Activated CD4-positive, alpha-beta T cell treated with anti-CD3 and anti-CD28 coated beads, Interleukin-2, amount 50 U/mL, for 4 hours (primary cell): ENCODE data around the gene C1QTNF12.

Experiments
- DNase-seq, 2 experiments: peaks; one replicate each; pipeline ENCODE4 v3.0.0-alpha.2; 2020

C1QTNF12 gene, protein sequence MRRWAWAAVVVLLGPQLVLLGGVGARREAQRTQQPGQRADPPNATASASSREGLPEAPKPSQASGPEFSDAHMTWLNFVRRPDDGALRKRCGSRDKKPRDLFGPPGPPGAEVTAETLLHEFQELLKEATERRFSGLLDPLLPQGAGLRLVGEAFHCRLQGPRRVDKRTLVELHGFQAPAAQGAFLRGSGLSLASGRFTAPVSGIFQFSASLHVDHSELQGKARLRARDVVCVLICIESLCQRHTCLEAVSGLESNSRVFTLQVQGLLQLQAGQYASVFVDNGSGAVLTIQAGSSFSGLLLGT

DNA sequence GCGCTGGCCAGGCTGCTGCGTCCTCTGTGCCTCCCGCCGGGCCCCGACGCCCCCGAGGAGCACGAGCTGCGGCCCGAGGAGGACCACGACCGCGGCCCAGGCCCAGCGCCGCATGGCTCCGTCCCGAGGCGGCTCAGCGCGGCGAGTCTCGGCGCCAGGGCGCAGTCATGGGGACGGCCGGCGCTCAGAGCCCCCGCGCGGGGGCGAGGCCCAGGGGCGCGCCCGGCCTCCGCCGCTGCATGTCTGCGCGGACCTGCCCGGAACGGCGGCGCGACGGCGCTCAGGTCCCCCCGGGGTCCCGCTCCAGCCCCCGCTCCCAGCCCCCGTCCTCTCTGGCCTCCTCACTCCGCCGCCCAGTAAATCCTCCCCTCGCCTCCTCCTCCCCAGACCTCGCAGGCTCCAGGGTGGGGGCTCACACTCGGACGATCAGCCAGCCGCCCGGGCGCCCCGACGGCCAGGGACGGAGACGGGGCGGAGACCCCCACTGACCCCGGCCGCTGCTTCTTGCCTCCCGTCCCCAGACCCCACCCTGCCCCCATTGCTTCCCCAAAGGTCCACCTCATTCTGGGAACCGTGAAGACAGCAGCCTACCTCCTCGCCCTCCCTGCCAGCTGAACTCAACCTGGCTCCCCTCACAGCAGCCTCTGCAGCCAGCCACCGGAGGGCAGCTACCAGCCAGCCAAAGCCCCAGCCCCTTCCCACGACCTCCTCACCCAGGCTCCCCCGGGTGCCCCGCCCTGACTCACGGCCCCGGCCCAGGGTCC, at the start of gene C1QTNF12:
Gene C1QTNF12, minus strand, starts transcription at position 146 of the 764 bp plus-strand sequence. Its CDS starts 32 bp downstream, at position 114.
- no peak for DNase-seq

DNA sequence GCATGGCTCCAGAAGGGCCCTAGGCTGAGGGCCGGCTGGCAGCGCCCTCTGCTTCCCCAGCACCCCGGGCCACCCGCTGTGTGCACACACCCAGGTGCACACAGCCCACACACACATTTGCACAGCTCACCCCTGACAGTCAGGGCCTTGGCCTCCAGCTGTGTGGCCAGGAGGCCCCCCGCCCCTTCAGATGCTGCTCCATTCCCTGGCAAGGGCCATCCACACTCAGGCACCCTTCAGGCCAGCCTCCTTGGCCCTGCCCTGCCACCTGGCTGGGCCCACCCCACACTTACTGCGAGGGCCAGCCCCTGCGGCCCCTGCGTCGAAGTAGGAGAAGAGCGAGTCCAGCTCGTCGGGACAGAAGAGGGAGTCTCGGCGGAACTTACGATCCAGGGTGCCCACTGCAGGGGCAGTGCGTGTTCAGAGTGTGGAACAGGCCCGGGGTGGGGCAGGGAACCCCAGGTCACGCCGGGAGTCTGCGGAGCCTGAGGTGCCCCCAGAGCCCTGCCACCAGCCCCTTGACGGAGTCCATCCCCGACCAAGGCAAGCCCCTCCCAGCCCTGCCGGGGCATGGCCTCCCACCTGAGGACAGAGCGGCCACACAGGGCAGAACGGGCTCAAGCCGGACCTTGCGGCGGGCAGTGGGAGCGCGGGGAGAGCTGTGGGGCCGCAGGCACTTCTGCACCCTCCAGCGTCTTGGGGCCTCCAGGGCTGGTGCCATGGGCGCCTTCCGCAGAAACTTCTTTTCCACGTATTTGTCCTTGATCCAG, 48.8 kb upstream of the C1QTNF12 start:
- no peak for DNase-seq

DNA sequence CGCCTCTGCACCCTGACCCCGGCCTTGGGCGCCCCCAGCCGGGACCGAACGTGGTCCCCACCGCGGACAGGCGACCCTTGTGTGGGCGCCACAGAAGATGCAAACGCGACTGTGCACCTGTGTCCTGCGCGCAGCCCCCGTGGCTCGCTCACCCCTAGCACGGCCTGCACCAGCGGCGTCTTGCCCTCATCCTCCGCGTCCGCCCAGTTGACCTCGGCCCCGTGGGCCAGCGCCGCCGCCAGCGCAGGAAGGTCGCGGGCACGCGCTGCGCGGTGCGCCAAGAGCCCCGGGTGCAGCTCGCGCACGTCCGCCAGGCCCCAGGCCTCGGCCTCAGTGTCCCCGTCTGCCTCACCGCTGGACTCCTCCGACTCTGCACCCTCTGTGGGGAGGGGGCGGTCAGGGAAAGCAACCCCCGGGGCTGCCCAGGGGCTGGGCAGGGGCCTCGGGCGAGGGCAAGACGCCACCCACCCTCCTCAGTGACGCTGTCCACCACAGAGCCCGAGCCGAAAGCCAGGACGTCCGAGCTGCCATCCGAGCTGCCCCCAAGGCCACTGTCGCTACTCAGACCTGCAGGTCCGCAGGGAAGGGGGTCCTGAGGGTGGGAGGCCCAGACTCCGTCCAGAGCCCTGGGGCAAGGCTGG, 47.8 kb upstream of the C1QTNF12 start:
- DNase-seq, result no peak

DNA sequence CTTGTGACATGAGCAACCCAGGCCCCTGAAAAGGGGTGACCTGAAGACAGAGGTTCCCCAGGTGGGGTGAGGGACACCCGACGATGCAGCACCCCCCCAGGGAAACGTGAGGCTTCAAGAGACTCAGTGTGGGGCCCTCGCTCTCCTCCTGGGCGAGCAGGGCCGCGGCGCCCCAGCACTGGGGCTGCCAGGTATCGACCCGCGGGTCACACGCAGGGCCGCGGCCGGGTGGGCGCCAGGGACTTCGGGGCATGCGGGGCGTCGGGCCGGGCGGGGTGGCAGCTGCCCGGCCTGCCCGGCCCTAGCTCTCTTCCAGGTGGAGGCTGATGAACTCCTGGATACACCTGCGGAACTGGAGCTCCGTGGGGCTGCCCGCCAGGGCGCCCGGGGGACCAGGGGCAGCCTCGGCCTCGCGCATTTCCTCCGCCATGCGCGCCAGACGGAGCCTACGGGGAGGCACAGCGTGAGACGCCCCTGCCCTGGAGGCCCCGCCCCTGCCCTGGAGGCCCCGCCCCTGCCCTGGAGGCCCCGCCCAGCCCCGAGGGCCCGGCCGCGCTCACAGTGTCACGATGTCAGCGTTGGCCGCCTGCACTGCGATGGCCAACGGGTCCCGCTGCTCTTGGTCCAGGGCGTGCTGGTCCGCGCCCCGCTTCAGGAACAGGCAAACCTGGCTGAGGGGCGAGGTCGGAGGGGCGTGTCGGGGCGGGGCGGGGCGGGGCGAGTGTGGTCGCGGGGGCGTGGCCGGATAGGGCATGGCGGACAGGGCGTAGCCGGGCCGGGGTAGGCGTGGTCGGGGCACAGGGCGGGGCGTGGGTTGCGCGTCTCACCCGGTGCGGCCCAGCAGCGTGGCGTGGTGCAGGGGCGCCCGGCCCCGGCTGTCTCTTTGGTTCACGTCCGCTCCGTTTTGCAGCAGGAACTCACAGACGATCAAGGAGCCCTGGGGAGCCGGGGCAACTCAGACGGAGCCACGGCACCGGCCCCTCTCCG, 47.0 kb upstream of the C1QTNF12 start:
- no peak for DNase-seq

DNA sequence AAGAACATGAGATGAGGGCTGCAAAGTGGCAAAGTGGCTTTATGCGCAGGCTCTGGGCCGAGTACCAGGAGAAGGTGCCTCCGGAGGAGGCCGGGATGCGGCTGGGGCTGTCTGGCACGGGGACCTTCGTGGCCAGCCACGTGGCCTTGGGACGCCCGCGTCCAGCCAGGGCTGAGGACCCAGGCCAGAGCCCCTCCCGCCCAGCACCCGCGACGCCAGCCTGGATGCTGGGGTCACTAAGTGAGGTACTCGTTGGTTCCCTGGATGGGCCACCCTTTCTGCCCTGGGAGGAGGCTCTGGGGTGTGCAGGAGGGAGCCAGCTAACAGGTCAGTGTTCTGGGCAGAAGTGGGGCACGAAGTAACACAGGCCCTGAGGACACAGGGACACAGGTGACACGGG, 46.3 kb upstream of the C1QTNF12 start:
- DNase-seq, result no peak

DNA sequence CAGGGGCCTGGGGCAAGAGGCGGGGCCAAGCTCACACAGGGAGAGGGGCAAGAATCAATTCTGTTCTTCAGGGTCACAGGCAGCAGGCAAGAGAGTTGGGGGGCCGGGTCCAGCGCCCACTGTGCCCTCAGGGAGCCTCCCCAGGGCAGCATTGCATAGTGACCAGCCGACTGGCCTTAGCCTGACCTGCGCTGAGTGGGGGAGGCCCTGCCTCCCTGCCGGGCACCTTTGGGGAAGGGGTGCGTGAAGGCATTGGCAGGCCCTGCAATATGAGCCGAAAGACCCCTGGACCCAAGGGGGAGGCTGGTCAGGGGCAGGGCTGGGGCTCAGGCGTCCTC, 45.9 kb upstream of the C1QTNF12 start:
- no peak for DNase-seq

DNA sequence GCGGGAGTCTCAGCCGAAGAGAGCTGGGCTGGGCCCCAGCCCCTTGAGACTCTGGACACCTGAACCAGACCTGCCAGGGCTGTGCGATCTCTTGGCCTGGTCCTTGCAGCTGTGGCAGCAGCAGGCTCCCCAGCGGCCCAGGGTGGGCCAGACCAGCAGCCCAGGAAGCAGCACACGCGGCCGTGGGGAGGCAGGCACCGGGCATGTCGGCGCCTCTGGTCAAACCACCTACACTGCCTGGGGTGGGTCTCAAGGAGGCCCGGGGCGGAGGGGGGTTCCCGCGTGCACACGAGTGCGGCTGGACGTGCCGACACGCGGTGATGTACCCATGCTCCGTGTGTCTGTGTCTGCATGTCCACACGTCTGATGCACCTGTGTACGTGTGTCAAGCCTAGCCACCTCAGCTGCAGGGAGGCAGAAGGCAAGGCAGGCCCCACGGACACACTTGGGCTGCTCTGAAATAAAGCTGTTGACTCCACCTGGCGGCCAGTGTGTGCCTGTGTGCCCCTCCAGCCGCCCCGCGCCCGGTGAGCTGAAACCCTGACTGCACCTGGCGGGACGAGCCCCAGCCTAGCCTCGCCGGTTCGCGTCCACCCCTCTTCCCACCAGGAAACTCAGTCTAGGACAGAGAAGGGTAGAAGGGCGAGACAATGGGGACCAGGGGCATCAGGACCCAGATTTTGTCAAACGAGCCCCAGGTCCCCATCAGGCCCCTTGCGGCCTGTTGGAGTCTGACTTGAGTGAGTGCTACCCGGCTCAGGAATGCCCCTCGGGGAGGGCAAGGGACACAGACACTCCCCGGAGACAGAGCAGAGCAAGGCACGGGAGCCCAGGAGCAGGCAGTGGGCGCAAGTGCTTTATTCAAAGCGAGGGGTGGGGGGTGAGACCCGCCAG, 45.3 kb upstream of the C1QTNF12 start:
- DNase-seq, result peak; percentile 64 to 68

DNA sequence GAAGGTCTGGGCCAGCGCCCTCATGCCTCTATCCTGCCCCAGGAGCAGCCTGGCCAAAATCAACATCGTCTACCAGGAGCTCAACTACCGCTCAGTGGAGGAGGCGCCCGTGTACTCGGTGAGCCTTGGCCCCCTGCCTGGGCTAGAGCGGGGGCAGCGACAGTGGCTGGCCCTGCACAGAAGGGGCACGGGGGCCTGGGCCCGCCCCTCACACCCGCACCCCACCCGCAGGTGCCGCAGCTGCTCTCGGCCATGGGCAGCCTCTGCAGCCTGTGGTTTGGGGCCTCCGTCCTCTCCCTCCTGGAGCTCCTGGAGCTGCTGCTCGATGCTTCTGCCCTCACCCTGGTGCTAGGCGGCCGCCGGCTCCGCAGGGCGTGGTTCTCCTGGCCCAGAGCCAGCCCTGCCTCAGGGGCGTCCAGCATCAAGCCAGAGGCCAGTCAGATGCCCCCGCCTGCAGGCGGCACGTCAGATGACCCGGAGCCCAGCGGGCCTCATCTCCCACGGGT, 44.6 kb upstream of the C1QTNF12 start:
- no peak for DNase-seq

DNA sequence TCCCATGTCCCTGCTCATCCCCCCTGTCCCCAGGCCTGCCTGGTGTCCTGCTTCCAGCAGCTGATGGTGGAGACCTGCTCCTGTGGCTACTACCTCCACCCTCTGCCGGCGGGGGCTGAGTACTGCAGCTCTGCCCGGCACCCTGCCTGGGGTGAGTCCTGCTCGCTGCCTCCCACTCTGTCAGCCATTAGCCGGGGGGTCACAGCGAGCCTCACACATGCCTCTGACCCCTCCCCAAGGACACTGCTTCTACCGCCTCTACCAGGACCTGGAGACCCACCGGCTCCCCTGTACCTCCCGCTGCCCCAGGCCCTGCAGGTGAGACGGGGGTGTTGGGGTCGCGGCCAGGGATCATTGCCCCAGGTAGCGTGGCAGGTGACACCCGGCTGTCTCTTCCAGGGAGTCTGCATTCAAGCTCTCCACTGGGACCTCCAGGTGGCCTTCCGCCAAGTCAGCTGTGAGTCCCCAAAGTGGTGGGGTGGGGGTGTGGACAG, 43.8 kb upstream of the C1QTNF12 start:
- peak; percentile 63 to 65 for DNase-seq

DNA sequence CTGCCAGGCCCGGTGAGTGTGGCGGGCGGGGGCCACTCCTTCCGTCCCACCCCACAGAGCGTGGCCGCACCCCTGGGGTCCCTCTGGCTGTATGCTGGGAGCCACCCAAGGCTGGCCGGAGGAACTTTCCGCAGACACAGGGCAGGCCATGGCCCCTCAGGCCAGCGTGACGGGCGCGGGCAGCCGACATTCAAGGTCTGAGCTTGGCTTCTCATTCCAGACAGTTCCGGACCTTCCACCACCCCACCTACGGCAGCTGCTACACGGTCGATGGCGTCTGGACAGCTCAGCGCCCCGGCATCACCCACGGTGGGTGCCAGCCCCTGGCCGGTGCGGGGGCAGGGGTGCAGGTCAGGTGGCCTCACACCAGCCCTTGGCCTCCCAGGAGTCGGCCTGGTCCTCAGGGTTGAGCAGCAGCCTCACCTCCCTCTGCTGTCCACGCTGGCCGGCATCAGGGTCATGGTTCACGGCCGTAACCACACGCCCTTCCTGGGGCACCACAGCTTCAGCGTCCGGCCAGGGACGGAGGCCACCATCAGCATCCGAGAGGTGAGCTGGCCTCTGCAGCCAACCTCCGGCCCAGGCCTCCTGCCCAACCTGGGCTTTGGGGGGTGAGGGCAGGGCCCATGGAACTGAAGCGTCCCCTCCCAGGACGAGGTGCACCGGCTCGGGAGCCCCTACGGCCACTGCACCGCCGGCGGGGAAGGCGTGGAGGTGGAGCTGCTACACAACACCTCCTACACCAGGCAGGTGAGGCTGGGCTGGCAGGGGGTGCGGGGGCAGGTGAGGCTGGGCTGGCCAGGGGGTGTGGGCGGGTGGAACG, 41.0 kb upstream of the C1QTNF12 start:
- DNase-seq, result no peak

DNA sequence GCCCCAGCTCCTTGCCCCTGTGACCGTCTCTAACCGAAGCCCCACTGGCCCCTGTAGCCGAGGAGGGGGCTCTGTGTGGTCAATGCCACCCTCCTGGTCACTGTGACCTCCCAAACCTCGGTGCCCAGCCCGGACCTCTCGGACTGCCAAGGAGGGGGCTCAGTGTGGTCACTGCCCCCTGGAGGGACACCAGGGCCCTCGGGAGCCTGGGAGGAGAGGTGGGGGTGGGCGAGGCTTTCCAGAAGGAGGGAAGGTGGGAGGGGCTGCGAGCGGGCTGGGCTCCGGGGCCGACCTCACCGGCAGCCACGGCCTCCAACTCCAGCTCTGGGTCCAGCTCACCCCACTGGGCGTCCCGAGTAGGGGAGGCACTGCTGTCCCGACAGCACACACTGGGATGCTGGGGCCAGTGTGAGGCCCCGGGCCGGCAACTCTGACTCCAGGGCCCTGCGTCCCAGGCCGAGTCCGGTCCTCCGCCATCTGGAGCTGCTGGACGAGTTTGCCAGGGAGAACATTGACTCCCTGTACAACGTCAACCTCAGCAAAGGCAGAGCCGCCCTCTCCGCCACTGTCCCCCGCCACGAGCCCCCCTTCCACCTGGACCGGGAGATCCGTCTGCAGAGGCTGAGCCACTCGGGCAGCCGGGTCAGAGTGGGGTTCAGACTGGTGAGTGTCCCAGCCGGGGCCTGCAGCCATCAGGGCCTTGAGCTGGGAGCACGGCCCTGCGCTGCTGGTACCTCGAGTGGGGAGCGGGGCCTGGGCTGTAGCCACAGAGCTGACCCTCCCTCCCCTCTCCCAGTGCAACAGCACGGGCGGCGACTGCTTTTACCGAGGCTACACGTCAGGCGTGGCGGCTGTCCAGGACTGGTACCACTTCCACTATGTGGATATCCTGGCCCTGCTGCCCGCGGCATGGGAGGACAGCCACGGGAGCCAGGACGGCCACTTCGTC, 40.1 kb upstream of the C1QTNF12 start:
- DNase-seq, result no peak

DNA sequence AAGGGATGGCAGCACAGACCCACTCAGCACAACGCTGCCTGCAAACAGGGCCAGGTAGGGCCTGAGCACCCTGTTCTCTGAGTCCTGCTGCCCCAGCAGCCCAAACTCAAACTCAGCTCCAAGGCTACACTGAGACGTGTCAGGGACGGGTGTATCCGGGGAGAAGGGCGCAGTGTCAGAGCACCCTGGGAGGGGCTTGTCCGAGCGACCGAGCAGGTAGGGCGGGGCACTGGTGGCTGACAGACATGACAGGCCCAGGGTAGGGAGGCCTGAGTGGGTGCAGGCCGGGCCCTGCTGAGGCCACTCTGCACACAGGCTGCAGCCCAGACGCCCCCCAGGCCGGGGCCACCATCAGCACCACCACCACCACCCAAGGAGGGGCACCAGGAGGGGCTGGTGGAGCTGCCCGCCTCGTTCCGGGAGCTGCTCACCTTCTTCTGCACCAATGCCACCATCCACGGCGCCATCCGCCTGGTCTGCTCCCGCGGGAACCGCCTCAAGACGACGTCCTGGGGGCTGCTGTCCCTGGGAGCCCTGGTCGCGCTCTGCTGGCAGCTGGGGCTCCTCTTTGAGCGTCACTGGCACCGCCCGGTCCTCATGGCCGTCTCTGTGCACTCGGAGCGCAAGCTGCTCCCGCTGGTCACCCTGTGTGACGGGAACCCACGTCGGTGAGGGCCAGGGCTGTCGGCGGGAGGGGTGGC, 39.2 kb upstream of the C1QTNF12 start:
- DNase-seq, result no peak

DNA sequence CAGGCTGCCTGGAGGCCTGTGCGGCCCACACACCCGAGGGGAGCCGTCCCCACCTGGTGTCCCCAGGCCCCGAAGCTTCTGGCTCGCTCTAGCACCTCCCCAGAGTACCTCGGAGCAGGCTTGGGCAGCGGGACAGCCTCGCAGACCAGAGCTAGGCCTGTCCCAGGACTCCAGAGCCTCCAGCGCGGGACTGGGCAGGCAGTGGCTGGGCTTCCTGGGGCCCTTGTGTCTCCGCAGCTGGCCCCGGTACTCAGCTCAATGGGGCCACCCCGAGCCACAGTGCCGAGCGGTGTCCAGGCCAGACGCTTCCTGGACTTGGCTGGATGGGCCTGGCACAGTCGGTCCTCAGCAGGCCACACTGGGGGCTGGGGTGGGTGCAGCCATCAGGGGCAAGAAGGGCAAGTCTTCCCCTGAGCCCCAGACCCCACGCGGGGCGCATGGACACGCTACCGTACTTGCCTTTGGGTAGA, 38.6 kb upstream of the C1QTNF12 start:
- DNase-seq, result no peak

DNA sequence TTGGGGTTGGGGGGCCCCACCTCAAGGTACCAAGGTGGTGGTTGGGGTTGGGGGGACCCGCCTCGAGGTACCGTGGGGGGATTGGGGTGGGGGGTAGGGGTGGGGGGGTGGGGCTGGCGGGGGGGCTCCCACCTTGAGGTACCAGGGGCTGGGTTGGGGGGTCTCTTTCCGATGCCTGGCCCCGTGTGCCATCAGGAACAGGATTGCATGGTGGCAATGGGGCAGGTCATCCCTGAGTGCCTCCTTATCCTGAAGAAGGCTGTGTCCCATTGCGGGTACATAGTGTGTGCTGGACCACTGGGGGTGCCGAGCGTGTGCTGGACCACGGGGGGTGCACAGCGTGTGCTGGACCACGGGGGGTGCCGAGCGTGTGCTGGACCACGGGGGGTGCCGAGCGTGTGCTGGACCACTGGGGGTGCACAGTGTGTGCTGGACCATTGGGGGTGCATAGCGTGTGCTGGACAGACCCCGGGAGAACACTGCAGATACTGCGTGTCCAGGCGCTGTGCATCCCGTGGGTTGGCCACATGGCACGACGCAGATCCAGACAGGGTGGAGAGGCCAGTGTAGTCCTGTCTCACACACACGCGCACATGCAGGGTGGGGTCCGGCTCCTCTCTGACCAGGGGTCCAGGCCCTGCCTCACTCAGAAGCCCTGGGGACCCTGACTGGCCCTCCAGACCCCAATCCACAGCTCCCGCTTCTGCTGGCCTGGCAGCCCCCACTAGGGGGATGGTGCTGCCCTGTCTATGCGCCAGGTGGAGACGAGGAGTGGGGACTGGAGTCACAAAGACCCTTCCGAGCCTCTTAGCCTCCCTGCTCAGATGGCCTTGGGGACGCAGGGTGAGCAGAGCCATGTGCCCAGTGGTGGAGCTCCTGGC, 37.9 kb upstream of the C1QTNF12 start:
- no peak for DNase-seq

DNA sequence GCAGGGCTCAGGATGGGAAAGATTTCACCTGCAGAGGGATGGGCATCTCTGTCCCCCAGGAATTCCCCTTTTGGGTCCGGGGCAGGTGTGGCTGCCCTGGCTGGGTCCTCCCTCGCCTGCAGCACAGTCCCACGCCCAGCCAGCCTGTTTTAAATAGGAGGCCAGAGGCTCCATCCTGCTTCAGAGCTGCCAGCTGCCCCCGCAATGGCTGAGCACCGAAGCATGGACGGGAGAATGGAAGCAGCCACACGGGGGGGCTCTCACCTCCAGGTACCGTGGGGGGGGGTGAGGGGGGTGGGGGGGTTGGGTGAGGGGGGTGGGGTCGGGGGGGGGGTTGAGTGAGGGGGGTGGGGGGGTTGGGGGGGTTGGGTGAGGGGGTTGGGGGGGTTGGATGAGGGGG, 37.3 kb upstream of the C1QTNF12 start:
- DNase-seq, result no peak

DNA sequence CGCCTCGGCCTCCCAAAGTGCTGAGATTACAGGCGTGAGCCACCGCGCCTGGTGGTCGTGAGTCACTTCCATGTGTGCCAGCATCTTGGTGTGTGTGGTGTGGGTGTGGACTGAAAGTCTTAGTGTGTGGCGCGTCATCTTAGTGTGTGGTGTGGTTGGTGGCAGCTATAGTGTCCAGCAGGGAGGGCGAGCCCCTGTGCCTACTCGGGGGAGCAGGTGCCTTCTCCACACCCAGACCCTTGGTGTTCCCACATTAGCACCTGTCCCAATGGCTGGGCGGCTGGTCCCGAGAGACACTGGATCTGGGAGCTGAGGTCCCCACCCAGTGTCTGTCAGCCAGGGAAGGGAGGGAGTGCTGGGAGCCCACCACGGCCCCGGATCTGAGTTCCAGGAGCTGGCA, 36.5 kb upstream of the C1QTNF12 start:
- no peak for DNase-seq
